Choroid plexus epithelial cell (primary cell): ENCODE results near the gene ZNF335.

ENCODE experiments used
- DNase-seq: peaks from one replicate; pipeline ENCODE4 v3.0.0-alpha.2; 2010; ENCODE audit warnings: low read depth
- H3K4me3 ChIP-seq: 2 replicates; pipeline ENCODE4 v1.5.1; 2011; ENCODE audit warnings: low read depth, mild to moderate bottlenecking, control low read depth, low read length, moderate library complexity
- CTCF ChIP-seq: conservative IDR thresholded peaks from 2 replicates; pipeline ENCODE4 v1.5.1; 2011; ENCODE audit warnings: low read depth, mild to moderate bottlenecking, control low read depth, inconsistent platforms, low read length, moderate library complexity

ZNF335 gene

GRCh38 chr20:45943613-45944012 is 28.4 kb downstream of the ZNF335 start:
- TF ChIP-seq CTCF: no peak
- H3K4me3 ChIP-seq: no peak overlapping the region
- no peak for DNase-seq

- no peak for TF ChIP-seq CTCF
- H3K4me3 ChIP-seq: no peak overlapping the region
- DNase-seq: no peak
Measured at GRCh38 chr20:45940469-45940868, 31.5 kb downstream of the ZNF335 start.

DNA sequence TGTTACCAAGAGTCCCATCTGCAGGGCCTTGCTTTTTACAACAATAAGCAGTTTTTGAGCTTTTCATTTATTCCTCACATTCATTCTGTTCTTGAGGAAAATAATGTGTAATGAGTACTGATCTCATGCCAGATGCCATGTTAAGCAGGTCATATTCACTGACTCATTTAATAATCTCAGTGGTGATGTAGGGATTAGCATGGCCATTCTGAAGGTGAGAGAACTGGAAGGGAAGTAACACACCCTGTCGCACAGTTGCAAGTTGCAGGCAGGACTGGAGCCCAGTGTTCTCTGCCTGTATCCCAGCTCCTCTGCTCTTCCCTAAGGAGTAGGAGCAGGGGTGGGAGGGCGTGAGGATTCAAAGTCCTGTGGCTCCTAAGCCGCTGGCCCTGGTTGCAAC is 31.9 kb downstream of the ZNF335 start:
- H3K4me3 ChIP-seq: no peak overlapping the region
- TF ChIP-seq CTCF: no peak
- no peak for DNase-seq

DNA sequence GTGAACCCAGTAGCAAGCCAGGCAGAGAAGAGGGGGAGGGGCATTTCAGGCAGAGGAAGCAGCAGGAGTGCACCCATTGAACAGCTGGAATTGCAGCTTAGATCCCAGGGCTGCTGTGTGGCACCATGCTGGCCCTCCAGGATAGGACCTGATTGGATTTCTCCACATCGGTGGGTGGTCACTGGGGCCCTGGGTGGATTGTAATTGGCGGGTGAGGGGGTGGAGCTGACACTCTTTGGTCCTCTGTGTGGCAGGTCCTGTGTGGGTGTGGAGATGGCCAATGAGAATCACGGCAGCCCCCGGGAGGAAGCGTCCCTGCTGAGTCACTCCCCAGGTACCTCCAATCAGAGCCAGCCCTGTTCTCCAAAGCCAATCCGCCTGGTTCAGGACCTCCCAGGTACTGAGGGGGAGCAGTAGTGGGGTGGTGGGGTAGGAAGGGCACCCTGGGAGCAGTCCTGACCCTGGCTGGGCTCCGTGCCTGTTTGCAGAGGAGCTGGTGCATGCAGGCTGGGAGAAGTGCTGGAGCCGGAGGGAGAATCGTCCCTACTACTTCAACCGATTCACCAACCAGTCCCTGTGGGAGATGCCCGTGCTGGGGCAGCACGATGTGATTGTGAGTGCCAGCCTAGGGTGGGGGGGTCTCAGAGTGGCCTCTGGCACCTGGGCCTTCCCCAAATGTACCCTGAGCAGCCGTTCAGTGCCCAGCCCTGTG is 33.1 kb downstream of the ZNF335 start:
- DNase-seq: no peak
- no peak for TF ChIP-seq CTCF
- H3K4me3 ChIP-seq: no peak overlapping the region

- no peak for DNase-seq
- no peak for TF ChIP-seq CTCF
- no peak overlapping the region for H3K4me3 ChIP-seq
Measured at GRCh38 chr20:45937765-45938164, 34.2 kb downstream of the ZNF335 start.

DNA sequence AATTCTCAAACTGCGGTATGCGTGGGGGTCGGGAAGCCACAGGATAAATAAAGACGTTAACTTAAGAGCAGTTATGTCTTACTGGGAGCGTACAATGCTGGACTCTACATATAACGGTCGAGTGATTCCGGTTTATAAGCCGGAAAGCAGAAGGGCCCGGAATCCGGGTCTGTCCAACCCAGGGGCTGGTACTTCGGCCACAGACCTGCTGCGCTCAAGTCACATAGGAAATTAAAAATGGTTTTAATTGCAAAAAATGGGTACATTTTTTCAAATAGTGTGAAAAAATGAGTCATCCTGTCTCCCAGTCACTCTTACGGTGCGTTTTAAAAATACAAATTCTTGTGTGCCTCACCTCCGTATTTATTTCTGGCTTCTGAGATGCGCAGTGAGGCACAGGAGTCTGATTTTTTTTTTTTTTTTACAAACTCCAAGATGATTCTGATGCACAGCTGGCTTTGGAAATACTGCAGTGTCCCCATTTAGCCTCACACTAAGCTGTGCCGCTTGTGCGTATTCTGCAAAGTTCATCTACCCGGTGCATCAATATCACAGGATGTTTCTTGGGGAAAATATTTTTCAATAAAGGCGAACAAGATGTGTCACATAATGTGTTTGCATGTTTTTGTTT is 36.5 kb downstream of the ZNF335 start:
- H3K4me3 ChIP-seq: peak overlapping the region; percentile 69
- no peak for TF ChIP-seq CTCF
- peak; percentile 64 for DNase-seq
